ENCODE results near the gene CSKMT.

Gene CSKMT

DNA sequence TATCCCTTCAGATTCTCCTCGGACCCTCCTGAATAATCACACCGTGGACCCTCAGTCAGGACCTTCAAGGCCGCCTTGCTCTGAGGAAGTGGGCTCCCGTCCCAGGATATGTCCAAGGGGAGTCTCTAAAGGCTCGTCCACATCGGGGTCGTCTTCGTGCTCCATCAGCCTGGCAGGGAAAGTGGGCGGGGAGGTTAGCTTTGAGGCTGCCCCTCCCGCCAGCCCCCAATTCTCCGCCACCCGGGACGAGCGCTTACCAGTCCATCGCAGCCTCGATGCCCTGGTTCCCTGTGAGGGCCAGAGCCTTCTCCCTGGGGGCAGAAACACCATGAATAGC, 13.3 kb downstream of the CSKMT start:
- H3K4me3 ChIP-seq (replicated peaks in 1 of 2; ENCODE audit: low read depth in 2 of 2, low read length in 2 of 2), result peak overlapping the region; percentile 75 to 98
- DNase-seq (ENCODE audit: low read depth in 2 of 2), result no peak
- TF ChIP-seq, protein P1, sequence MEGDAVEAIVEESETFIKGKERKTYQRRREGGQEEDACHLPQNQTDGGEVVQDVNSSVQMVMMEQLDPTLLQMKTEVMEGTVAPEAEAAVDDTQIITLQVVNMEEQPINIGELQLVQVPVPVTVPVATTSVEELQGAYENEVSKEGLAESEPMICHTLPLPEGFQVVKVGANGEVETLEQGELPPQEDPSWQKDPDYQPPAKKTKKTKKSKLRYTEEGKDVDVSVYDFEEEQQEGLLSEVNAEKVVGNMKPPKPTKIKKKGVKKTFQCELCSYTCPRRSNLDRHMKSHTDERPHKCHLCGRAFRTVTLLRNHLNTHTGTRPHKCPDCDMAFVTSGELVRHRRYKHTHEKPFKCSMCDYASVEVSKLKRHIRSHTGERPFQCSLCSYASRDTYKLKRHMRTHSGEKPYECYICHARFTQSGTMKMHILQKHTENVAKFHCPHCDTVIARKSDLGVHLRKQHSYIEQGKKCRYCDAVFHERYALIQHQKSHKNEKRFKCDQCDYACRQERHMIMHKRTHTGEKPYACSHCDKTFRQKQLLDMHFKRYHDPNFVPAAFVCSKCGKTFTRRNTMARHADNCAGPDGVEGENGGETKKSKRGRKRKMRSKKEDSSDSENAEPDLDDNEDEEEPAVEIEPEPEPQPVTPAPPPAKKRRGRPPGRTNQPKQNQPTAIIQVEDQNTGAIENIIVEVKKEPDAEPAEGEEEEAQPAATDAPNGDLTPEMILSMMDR (IDR thresholded peaks at IDR 0.05; ENCODE audit: low read depth, low read length), result no peak

DNA sequence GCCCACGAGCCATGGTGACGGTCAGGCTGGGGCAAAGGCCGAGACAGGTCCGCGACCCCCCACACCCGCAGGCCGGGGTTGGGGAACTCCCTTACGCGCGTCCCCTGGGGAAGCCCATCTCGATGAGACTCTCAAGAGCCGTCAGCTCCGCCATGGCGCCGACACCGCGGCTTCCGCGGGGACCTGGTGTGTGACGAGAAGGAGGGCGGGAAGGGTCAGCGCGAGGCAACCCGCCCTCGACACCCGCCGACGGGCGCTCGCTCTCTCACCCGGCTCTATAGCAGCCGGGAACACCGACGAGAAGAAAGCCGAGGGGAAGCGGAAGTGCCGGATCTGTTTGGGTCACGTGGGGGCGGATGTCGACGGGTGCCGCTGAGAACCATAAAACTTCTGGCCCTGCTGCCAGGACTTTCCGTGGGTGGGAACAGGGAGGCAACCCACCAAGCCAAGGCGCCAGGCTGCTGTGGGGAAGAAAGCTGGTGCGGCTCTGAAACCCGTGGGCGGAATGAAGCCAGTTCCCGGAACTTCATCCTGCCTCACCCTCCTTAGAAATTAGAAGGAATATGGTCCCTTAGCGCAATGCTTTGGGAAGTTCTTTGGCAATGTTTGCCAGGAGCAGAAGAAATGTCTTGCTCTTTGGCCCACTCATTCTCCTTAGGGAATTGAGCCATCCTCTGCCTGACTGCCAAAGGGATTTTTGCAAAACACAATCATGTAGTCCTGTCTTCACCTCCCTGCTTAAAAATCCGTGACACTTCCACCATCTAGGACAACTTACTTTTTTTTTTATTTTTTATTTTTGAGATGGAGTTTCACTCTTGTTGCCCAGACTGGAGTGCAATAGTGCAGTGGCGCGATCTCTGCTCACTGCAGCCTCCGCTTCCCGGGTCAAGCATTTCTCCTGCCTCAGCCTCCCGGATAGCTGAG, 13.9 kb downstream of the CSKMT start, which contains the start of gene UBXN1:
UBXN1 (minus strand) TSS at position 304 of the 927 bp plus-strand sequence; CDS start at position 154, 150 bp downstream.
- H3K4me3 ChIP-seq (replicated peaks in 1 of 2; ENCODE audit: low read depth in 2 of 2, low read length in 2 of 2), result peak within 1 kb of the TSS; percentile 75 to 98
- peak; percentile 95 to 97 for DNase-seq (ENCODE audit: low read depth in 2 of 2)
- TF ChIP-seq, protein P1 (IDR thresholded peaks at IDR 0.05; ENCODE audit: low read depth, low read length), result no peak

DNA sequence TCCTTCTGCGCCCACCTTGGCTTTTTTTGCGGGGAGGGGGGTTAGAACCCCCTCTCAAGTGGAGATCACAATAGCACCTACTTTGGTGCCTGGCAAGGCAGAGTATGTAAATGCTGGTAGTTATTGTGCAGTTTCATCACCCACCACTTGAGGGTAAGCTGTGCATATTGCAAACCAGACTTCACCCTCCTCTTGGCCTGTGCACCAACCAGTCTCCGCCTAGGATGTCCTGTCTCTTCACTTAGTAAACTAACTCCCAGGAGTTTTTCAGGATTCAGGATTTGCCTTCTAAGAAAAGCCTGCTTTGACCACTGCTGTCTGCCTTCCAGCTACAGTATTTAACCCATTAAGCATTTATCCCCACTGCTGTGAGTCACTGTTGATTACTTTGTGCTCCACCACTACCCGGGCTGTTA, 15.7 kb downstream of the CSKMT start:
- TF ChIP-seq, protein P1 (IDR thresholded peaks at IDR 0.05; ENCODE audit: low read depth, low read length), result peak; percentile 68
- H3K4me3 ChIP-seq (replicated peaks in 1 of 2; ENCODE audit: low read depth in 2 of 2, low read length in 2 of 2), result no peak overlapping the region
- peak; percentile 87 to 92 for DNase-seq (ENCODE audit: low read depth in 2 of 2)

DNA sequence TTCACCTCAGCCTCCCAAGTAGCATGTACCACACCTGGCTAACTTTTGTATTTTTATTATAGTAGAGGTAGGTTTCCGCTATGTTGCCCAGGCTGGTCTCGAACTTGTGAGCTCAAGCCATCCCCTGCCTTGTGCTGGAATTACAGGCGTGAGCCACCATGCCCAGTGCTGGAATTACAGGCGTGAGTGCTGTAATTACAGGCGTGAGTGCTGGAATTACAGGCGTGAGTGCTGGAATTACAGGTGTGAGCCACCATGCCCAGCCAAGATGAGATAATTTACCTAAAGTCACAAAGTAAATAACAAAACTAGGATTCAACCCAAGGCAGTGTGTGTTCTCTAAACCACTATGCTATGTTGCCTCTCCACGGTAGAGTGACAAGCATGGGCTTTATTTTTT, 17.4 kb downstream of the CSKMT start:
- no peak for DNase-seq (ENCODE audit: low read depth in 2 of 2)
- TF ChIP-seq, protein P1 (IDR thresholded peaks at IDR 0.05; ENCODE audit: low read depth, low read length), result no peak
- no peak overlapping the region for H3K4me3 ChIP-seq (replicated peaks in 1 of 2; ENCODE audit: low read depth in 2 of 2, low read length in 2 of 2)

DNA sequence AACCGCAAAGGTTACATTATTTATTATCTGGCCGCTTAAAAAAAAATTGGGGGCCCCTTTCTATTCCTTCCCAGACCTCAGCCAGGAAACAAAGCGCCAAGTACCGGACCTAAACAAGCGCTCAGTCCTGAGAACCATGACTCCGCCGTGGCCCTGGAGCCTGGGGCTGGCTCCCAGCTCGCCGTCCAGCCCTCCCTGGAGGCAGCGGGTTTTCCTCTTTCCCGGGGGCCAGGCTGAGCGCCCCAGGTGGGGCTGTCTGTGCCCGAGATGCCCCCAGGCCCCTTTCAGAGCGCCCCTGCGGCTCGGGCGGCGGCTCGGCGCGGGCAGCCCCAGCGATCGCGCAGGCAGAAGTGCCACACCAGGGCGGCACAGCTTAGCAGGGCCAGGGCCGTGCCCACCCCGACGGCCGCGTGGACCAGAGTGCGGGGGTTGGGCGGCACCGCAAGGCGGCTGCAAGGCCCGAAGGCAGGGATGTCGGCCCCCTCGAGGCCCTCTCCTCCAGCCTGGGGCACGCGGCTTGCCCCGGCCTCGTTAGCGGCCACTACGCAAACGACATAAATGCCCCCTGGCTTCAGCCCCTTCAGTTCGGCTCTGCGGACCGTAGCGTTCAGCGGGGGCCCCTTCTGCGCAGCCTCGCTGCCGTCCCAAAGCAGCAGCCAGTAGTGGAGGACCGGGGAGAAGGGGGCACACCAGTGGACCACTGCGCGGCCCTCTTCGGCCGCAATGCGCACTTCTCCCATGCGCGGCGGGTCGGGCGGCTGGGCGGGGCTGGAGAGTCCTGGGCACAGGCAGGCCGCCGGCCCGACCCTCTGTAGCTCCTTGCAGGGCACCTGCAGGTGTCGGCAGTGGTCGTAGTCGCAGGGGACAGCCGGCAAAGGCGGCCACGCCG, 22.6 kb downstream of the CSKMT start:
- H3K4me3 ChIP-seq (replicated peaks in 1 of 2; ENCODE audit: low read depth in 2 of 2, low read length in 2 of 2), result no peak overlapping the region
- TF ChIP-seq, protein P1 (IDR thresholded peaks at IDR 0.05; ENCODE audit: low read depth, low read length), result no peak
- no peak for DNase-seq (ENCODE audit: low read depth in 2 of 2)

DNA sequence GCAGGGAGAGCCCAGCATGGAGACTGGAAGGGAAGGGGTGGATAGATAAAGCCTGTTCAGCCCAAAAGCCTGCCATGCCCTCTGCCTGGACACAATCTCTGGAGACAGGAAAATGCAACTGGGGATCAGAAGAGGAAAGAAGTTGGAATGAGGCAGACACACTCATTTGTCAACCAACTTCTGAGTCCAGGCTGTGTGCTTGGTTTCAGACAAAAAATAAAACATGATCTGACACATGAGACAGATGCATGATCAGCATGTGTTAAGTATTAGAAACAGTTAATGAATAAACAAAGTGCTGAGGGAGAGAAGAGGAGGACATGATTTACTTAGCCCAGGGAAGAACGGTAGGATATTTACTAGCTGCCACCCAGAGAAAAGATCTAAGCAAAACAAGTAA, 23.4 kb downstream of the CSKMT start:
- TF ChIP-seq, protein P1 (IDR thresholded peaks at IDR 0.05; ENCODE audit: low read depth, low read length), result no peak
- H3K4me3 ChIP-seq (replicated peaks in 1 of 2; ENCODE audit: low read depth in 2 of 2, low read length in 2 of 2), result no peak overlapping the region
- DNase-seq (ENCODE audit: low read depth in 2 of 2), result no peak

All from cardiac fibroblast (primary cell).